HepG2 (cell line): ENCODE results near the gene KIAA1217. TPM values are rescaled to one million over a fixed set of nuclear protein-coding genes. Genes with fewer than 3 reads are reported as not detected.

ENCODE experiments used
- HNRNPUL1 ChIP-seq: fragments of 200-400 bp; formaldehyde crosslinking; IDR thresholded peaks from 2 replicates; pipeline ENCODE4 v1.6.1; 2017; ENCODE audit warnings: low read depth, mild to moderate bottlenecking, low read length, moderate library complexity
- KAT8 ChIP-seq: IDR thresholded peaks from 2 replicates; pipeline ENCODE4 v1.6.1; 2016; ENCODE audit warnings: missing genetic modification reagents, missing compliant biosample characterization
- KDM2A ChIP-seq: sonication (generic); formaldehyde crosslinking; IDR thresholded peaks from 2 replicates; pipeline ENCODE4 v1.4.0; 2020; ENCODE audit warnings: low read depth, missing genetic modification reagents, borderline replicate concordance
- ZFP62 ChIP-seq: sonication (generic); formaldehyde crosslinking; IDR thresholded peaks from 2 replicates; pipeline ENCODE4 v1.4.0; 2020; ENCODE audit warnings: missing genetic modification reagents
- ZNF331 ChIP-seq: sonication (generic); formaldehyde crosslinking; IDR thresholded peaks from 2 replicates; pipeline ENCODE4 v1.4.0; 2020; ENCODE audit warnings: missing genetic modification reagents
- ZNF354B ChIP-seq: sonication (generic); formaldehyde crosslinking; IDR thresholded peaks from 2 replicates; pipeline ENCODE4 v1.8.0; 2022; ENCODE audit warnings: mild to moderate bottlenecking, missing genetic modification reagents
- polyA plus RNA-seq, 8 experiments: library from polyadenylated mRNA; depleted of rRNA in 3 of 8; stranded (reverse) in 7 of 8; unstranded in 1 of 8; fragments of >200 nt; fragmentation: Illumina TruSeq in 4 of 8; extraction: Trizol in 4 of 8; gene quantifications; 2 replicates each; pipeline versions ENCODE4 v1.2.1 to v1.2.3, GENCODE V29; 2011 to 2016; ENCODE audit warnings: low read depth in 4 of 8, missing spikeins in 1 of 8, mixed read lengths in 1 of 8; ENCODE audit not compliant: insufficient read depth in 1 of 8
- total RNA-seq, 5 experiments: library from RNA; depleted of rRNA; stranded (reverse); fragments of >200 nt; fragmentation: Illumina TruSeq; extraction: Trizol; gene quantifications; 2 replicates each; pipeline ENCODE4 v1.2.3, GENCODE V29; 2016; ENCODE audit warnings: low read depth in 1 of 5
- TF ChIP-seq, protein P1 (sequence below): sonication (generic); formaldehyde crosslinking; IDR thresholded peaks from 2 replicates; pipeline ENCODE4 v1.8.1; 2023; ENCODE audit warnings: mild to moderate bottlenecking, moderate library complexity, missing genetic modification reagents
- TF ChIP-seq, protein P2 (sequence below): sonication (generic); formaldehyde crosslinking; IDR thresholded peaks from 2 replicates; pipeline ENCODE4 v1.8.0; 2022; ENCODE audit warnings: mild to moderate bottlenecking, missing genetic modification reagents
- TF ChIP-seq, protein P3 (sequence below): sonication (generic); formaldehyde crosslinking; IDR thresholded peaks from 2 replicates; pipeline ENCODE4 v1.4.0; 2020; ENCODE audit warnings: missing genetic modification reagents, mild to moderate bottlenecking, borderline replicate concordance

KIAA1217 gene
- total and polyA plus RNA-seq, 2 of the 13 experiments (the other 11 are each of a cell fraction or from before 2014, with no cell fraction given) = 4.6 to 10.9 TPM

DNA sequence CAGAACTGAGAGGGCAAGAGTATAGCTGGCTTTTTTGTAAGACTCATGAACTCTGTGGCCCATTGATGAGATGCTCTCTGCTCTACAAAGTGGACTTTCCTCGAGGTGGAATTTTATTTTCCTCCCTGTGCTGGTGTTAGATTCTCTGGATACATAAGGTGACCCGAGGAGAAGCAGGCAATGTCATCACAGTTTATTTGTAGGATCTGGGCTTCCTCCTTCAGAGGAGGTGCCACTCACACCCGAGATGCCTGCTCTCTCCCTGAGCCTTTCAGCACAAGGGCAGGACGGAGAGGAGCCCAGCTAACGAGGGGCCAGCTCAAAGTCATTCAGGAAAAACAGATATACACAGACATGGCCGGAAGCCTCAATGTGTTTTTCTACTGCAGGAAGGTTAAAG lies 103.0 kb downstream of the KIAA1217 start (continued):
- TF ChIP-seq KDM2A (CRISPR knock-in tag) (no peak), ZNF354B (CRISPR knock-in tag) (no peak), ZFP62 (CRISPR knock-in tag) (no peak), HNRNPUL1 (no peak), ZNF331 (CRISPR knock-in tag) (no peak), KAT8 (CRISPR knock-in tag) (no peak)
- TF ChIP-seq, protein P1, sequence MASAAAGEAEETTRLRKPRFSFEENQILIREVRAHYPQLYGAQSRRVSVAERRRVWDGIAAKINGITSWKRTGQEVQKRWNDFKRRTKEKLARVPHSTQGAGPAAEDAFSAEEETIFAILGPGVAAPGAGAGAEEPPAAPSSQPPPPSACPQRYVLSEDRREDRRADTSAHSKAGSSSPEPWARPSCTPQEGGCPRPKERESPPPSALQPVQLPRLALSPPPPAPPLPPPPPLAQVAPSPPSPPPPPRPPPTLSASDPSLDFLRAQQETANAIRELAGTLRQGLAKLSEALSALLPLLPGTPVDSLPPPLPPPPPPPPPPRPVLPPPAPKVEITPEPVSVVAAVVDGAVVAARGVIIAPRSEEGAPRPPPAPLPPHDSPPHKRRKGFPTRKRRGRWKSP (CRISPR knock-in tag) = no peak
- TF ChIP-seq, protein P2, sequence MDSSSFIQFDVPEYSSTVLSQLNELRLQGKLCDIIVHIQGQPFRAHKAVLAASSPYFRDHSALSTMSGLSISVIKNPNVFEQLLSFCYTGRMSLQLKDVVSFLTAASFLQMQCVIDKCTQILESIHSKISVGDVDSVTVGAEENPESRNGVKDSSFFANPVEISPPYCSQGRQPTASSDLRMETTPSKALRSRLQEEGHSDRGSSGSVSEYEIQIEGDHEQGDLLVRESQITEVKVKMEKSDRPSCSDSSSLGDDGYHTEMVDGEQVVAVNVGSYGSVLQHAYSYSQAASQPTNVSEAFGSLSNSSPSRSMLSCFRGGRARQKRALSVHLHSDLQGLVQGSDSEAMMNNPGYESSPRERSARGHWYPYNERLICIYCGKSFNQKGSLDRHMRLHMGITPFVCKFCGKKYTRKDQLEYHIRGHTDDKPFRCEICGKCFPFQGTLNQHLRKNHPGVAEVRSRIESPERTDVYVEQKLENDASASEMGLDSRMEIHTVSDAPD (CRISPR knock-in tag) = no peak
- TF ChIP-seq, protein P3, sequence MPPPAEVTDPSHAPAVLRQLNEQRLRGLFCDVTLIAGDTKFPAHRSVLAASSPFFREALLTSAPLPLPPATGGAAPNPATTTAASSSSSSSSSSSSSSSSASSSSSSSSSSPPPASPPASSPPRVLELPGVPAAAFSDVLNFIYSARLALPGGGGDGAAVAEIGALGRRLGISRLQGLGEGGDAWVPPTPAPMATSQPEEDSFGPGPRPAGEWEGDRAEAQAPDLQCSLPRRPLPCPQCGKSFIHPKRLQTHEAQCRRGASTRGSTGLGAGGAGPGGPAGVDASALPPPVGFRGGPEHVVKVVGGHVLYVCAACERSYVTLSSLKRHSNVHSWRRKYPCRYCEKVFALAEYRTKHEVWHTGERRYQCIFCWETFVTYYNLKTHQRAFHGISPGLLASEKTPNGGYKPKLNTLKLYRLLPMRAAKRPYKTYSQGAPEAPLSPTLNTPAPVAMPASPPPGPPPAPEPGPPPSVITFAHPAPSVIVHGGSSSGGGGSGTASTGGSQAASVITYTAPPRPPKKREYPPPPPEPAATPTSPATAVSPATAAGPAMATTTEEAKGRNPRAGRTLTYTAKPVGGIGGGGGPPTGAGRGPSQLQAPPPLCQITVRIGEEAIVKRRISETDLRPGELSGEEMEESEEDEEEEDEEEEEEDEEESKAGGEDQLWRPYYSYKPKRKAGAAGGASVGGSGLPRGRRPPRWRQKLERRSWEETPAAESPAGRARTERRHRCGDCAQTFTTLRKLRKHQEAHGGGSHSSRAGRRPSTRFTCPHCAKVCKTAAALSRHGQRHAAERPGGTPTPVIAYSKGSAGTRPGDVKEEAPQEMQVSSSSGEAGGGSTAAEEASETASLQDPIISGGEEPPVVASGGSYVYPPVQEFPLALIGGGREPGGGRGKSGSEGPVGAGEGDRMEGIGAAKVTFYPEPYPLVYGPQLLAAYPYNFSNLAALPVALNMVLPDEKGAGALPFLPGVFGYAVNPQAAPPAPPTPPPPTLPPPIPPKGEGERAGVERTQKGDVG (CRISPR knock-in tag) = no peak
